IMR-90 (cell line): ENCODE measurements around the gene SMYD5. TPM values are rescaled to one million over a fixed set of nuclear protein-coding genes. Genes with fewer than 3 reads are reported as not detected.

Source experiments
- ATAC-seq: fragments of 200-7000 bp; cut with Tn5 transposase; 2 replicates; pipeline ENCODE4 v1.9.1; 2020; ENCODE audit warnings: low read depth, mild to moderate bottlenecking, moderate library complexity
- Bru-seq: library from RNA; stranded (reverse); fragments of 400-500 nt; gene quantifications from one replicate; lab custom pipeline; 2021; lab: Mats Ljungman, UMichigan
- BruChase-seq, 2 experiments: library from RNA; stranded (reverse); fragments of 400-500 nt; gene quantifications; one replicate each; lab custom pipeline; 2021; lab: Mats Ljungman, UMichigan
- BruUV-seq: library from RNA; stranded (reverse); fragments of 400-500 nt; replicated peaks from 2 replicates; lab custom pipeline; 2021; lab: Mats Ljungman, UMichigan
- CTCF ChIA-PET: fragments of 300-600 bp; formaldehyde crosslinking; extraction: SDS; loops from one replicate; lab custom pipeline; 2021; ENCODE audit warnings: antibody characterized with exemption; lab: Yijun Ruan, JAX
- POLR2A ChIA-PET: fragments of 300-600 bp; sonication (Branson Sonifier 250); formaldehyde crosslinking; loops from one replicate; lab custom pipeline; 2022; ENCODE audit warnings: antibody characterized with exemption; ENCODE audit not compliant: unreplicated experiment; lab: Charles Lee
- DNase-seq: peaks from one replicate; pipeline ENCODE4 v3.0.0; 2013
- H2AFZ ChIP-seq: replicated peaks from 2 replicates; pipeline ENCODE3; 2013; ENCODE audit warnings: low read length, mild to moderate bottlenecking; ENCODE audit not compliant: poor library complexity
- H2AK5ac ChIP-seq: 2 replicates; pipeline ENCODE4 v1.6.1; 2013; ENCODE audit warnings: low read depth, low read length, inconsistent platforms
- H2AK9ac ChIP-seq: replicated peaks from 2 replicates; pipeline ENCODE3; 2013; ENCODE audit warnings: mild to moderate bottlenecking, low read depth, low read length, moderate library complexity; ENCODE audit not compliant: poor library complexity
- H2BK120ac ChIP-seq: 2 replicates; pipeline ENCODE4 v1.6.1; 2013; ENCODE audit warnings: low read depth, low read length, inconsistent platforms
- H2BK15ac ChIP-seq: 3 replicates; pipeline ENCODE4 v1.6.1; 2013; ENCODE audit warnings: low read depth, low read length, inconsistent platforms
- H2BK20ac ChIP-seq: 2 replicates; pipeline ENCODE4 v1.6.1; 2013; ENCODE audit warnings: low read depth, mild to moderate bottlenecking, inconsistent platforms, low read length, moderate library complexity
- H2BK5ac ChIP-seq: 2 replicates; pipeline ENCODE4 v1.6.1; 2013; ENCODE audit warnings: mild to moderate bottlenecking, low read depth, low read length, inconsistent platforms; ENCODE audit not compliant: poor library complexity, severe bottlenecking
- H3K14ac ChIP-seq: replicated peaks from 2 replicates; pipeline ENCODE4 v1.6.1; 2013; ENCODE audit warnings: low read depth, low read length, inconsistent platforms
- H3K18ac ChIP-seq: 2 replicates; pipeline ENCODE4 v1.6.1; 2013; ENCODE audit warnings: low read depth, low read length, control low read depth
- H3K23ac ChIP-seq: 2 replicates; pipeline ENCODE4 v1.6.1; 2013; ENCODE audit warnings: low read depth, low read length, inconsistent platforms
- H3K27ac ChIP-seq: 2 replicates; pipeline ENCODE4 v1.5.1; 2013; ENCODE audit warnings: mild to moderate bottlenecking, control low read depth, low read length; ENCODE audit not compliant: insufficient read depth
- H3K27me3 ChIP-seq: 2 replicates; pipeline ENCODE4 v1.6.1; 2013; ENCODE audit warnings: low read length; ENCODE audit not compliant: control insufficient read depth, insufficient read depth
- H3K36me3 ChIP-seq: 2 replicates; pipeline ENCODE4 v1.6.1; 2013; ENCODE audit warnings: low read length, mixed read lengths; ENCODE audit not compliant: control insufficient read depth, insufficient read depth
- H3K4ac ChIP-seq: 2 replicates; pipeline ENCODE4 v1.6.1; 2013; ENCODE audit warnings: low read depth, low read length, inconsistent platforms
- H3K4me1 ChIP-seq: 2 replicates; pipeline ENCODE4 v1.6.1; 2013; ENCODE audit warnings: low read length, mixed read lengths; ENCODE audit not compliant: control insufficient read depth, insufficient read depth
- H3K4me2 ChIP-seq: 2 replicates; pipeline ENCODE4 v1.6.1; 2013; ENCODE audit warnings: low read depth, mild to moderate bottlenecking, control low read depth, low read length, moderate library complexity
- H3K4me3 ChIP-seq: 2 replicates; pipeline ENCODE4 v1.5.1; 2013; ENCODE audit warnings: low read depth, mild to moderate bottlenecking, control low read depth, low read length, moderate library complexity; ENCODE audit not compliant: insufficient read depth
- H3K56ac ChIP-seq: 2 replicates; pipeline ENCODE4 v1.6.1; 2013; ENCODE audit warnings: low read length, inconsistent platforms; ENCODE audit not compliant: insufficient read depth; ENCODE audit errors: extremely low read depth
- H3K79me1 ChIP-seq, 2 experiments: 2 replicates each; pipeline ENCODE4 v1.6.1; 2013; ENCODE audit warnings: low read length in 2 of 2, inconsistent platforms in 1 of 2, low read depth in 1 of 2
- H3K9ac ChIP-seq: 2 replicates; pipeline ENCODE4 v1.6.1; 2013; ENCODE audit warnings: low read depth, low read length, control low read depth
- H3K9me1 ChIP-seq: 2 replicates; pipeline ENCODE4 v1.6.1; 2013; ENCODE audit warnings: low read length, inconsistent platforms; ENCODE audit not compliant: insufficient read depth
- H3K9me3 ChIP-seq: 2 replicates; pipeline ENCODE4 v1.6.1; 2013; ENCODE audit warnings: low read length; ENCODE audit not compliant: control insufficient read depth, insufficient read depth
- H4K20me1 ChIP-seq: 2 replicates; pipeline ENCODE4 v1.6.1; 2013; ENCODE audit warnings: low read length, inconsistent platforms; ENCODE audit not compliant: insufficient read depth
- H4K5ac ChIP-seq: 2 replicates; pipeline ENCODE4 v1.6.1; 2013; ENCODE audit warnings: mild to moderate bottlenecking, low read depth, low read length, control low read depth
- H4K8ac ChIP-seq, 2 experiments: 2 replicates each; pipeline ENCODE4 v1.6.1; 2013; ENCODE audit warnings: low read depth in 2 of 2, low read length in 2 of 2, control low read depth in 1 of 2, inconsistent platforms in 1 of 2
- H4K91ac ChIP-seq: 2 replicates; pipeline ENCODE4 v1.6.1; 2013; ENCODE audit warnings: low read depth, low read length, inconsistent platforms; ENCODE audit not compliant: insufficient read depth
- BHLHE40 ChIP-seq: fragments of 150-350 bp; IDR thresholded peaks from 2 replicates; pipeline ENCODE4 v1.6.1; 2016; ENCODE audit warnings: mild to moderate bottlenecking, low read depth, low read length
- FOS ChIP-seq: fragments of 150-350 bp; IDR thresholded peaks from 2 replicates; pipeline ENCODE4 v1.6.1; 2016; ENCODE audit warnings: low read depth, low read length
- MAZ ChIP-seq: IDR thresholded peaks from 2 replicates; pipeline ENCODE4 v1.6.1; 2012; ENCODE audit warnings: low read depth, mild to moderate bottlenecking, low read length, improper control_type of control experiment, moderate library complexity, borderline replicate concordance
- NFE2L2 ChIP-seq: fragments of 150-350 bp; IDR thresholded peaks from 2 replicates; pipeline ENCODE4 v1.6.1; 2016; ENCODE audit warnings: low read depth, mild to moderate bottlenecking, low read length
- POLR2A ChIP-seq: IDR thresholded peaks from 2 replicates; pipeline ENCODE4 v1.6.1; 2012; ENCODE audit warnings: mild to moderate bottlenecking, low read depth, low read length
- RAD21 ChIP-seq: IDR thresholded peaks from 2 replicates; pipeline ENCODE4 v1.6.1; 2012; ENCODE audit warnings: low read length, improper control_type of control experiment
- RCOR1 ChIP-seq: IDR thresholded peaks from 2 replicates; pipeline ENCODE4 v1.6.1; 2012; ENCODE audit warnings: mild to moderate bottlenecking, low read length, improper control_type of control experiment; ENCODE audit not compliant: insufficient replicate concordance
- WGBS, 2 experiments: methylation state at CpG; one replicate each; pipeline versions ENCODE4 v1.1.5 to v1.1.7; 2013; ENCODE audit warnings: missing lambda C conversion rate in 2 of 2; ENCODE audit not compliant: insufficient read length in 1 of 2; ENCODE audit errors: extremely low coverage in 2 of 2; 5-methylcytosine and 5-hydroxymethylcytosine counted together
- dilution Hi-C: fragments of 300-500 bp; cut with HindIII; formaldehyde crosslinking; loops from one replicate; pipeline ENCODE4 v1.14.3; 2018; ENCODE audit warnings: low sequenced_read_pairs; ENCODE audit not compliant: unreplicated experiment
- in situ Hi-C: fragments of 300-500 bp; cut with MboI; formaldehyde crosslinking; loops from 3 replicates; pipeline ENCODE4 v1.14.3; 2019; ENCODE audit warnings: low sequenced_read_pairs, inconsistent platforms, mixed read lengths
- intact Hi-C: fragments of 100-400 bp; cut with micrococcal nuclease; formaldehyde crosslinking; loops from 2 replicates; pipeline ENCODE4 v1.10.0; 2022
- long read RNA-seq: library from polyadenylated mRNA; unstranded; transcript quantifications from one replicate; pipeline ENCODE4 v2.0.0, GENCODE V29; 2021; ENCODE audit not compliant: unreplicated experiment
- polyA plus RNA-seq, 3 experiments: library from polyadenylated mRNA; depleted of rRNA; stranded (reverse); fragments of >200 nt; gene quantifications; 2 replicates each; pipeline ENCODE4 v1.2.3, GENCODE V29; 2012; ENCODE audit warnings: low replicate concordance in 1 of 3
- total RNA-seq: library from RNA; depleted of rRNA; stranded (reverse); fragments of >200 nt; gene quantifications from 2 replicates; pipeline ENCODE4 v1.2.3, GENCODE V29; 2012; rRNA removed
- TF ChIP-seq, protein P1 (sequence below): fragments of 150-350 bp; IDR thresholded peaks from 2 replicates; pipeline ENCODE4 v1.6.1; 2016; ENCODE audit warnings: low read depth, mild to moderate bottlenecking, low read length, moderate library complexity, borderline replicate concordance
- TF ChIP-seq, protein P2 (sequence below): conservative IDR thresholded peaks from 2 replicates; pipeline ENCODE4 v1.5.1; 2012; ENCODE audit warnings: mild to moderate bottlenecking, low read depth, low read length, improper control_type of control experiment
- TF ChIP-seq, protein P3 (sequence below): fragments of 150-350 bp; IDR thresholded peaks from 2 replicates; pipeline ENCODE4 v1.6.1; 2017; ENCODE audit warnings: mild to moderate bottlenecking, antibody characterized with exemption, low read length, low read depth

SMYD5 gene
- total RNA-seq (18.9 and 19.7 TPM in 2 replicates), polyA plus RNA-seq (2012; rRNA removed) (16.9 and 17.8 TPM in 2 replicates), Bru-seq, nascent RNA (percentile 61 among the genes with signal in this experiment), BruChase-seq, experiment 1, labeled RNA remaining after a 6-hour chase (percentile 60 among the genes with signal in this experiment), BruChase-seq, experiment 2, labeled RNA remaining after a 2-hour chase (percentile 62 among the genes with signal in this experiment)
- 10.8 and 12.0 TPM in 2 replicates for polyA plus RNA-seq (2012; cell fraction: cytosol; rRNA removed)
- polyA plus RNA-seq (2012; cell fraction: nucleus; rRNA removed; ENCODE audit: low replicate concordance): 36.5 and 44.1 TPM in 2 replicates
- long read RNA-seq, transcript SMYD5-202 (13 exons, 2,593 nt): major isoform, 10 of 24 reads
- long read RNA-seq, partial matches to known transcripts: 4 of 24 reads
- long read RNA-seq, other reads (novel, unspliced or antisense): 10 of 24 reads

DNA sequence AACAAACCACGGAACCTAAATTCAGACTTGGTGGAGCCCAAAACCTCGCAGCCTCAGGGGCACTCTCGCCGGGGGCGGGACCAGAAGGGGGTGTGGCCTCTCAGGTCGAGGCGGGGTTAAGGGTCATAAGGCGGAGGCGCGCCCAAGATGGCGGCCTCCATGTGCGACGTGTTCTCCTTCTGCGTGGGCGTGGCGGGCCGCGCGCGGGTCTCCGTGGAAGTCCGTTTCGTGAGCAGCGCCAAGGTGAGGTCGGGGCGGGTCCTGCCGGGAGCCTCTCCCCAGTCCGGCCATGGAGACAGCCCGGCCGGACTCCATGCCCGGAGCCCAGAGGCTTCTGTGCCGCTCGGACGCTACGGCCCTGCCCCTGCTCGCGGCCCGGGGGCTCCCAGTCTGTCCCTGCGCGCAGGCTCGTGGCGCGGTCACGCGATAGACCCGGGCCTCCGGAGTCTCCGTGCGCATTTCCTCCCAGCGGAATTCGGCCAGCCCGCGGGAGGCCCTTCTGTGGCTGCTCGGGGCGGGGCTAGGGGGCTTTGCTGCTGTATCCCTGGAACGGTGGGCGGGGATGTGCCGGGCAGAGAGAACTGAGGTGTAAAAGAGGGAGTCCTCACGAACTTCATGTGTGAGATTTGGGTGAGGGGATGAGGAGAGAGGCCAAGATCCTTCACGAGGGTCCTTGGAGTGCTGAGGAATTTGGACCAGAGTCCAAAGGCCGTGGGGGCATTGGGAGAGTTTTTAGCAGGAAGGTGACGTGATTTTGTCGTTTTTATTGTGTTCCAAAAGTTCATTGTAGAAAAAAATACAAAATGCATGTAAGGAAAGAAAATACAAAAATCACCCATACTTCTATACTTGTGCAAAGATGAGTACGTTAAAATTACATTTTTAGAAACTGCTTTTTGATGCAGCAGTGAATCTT, at the start of gene SMYD5:
TSS of gene SMYD5 (plus strand) at position 126 of the 916 bp plus-strand sequence. CDS start at position 148, 22 bp downstream.
- H3K9me3 ChIP-seq: no peaks in the 10 kb centered on the region
- H3K4ac ChIP-seq: peak within 1 kb of the TSS; percentile 84
- ChIA-PET CTCF (interaction anchor here (1.1 kb wide), 1 partner anchor 26 kb away, joined by 5 read pairs; no protein-coding TSS in a partner anchor), POLR2A (no interaction called here)
- H3K18ac ChIP-seq: peak within 1 kb of the TSS; percentile 79
- peaks cover 24 to 44% of the 10 kb centered on the region in 2 experiments; a peak in 3 of 4 replicates for H3K79me1 ChIP-seq
- no peaks in the 10 kb centered on the region; the same call in 1 of the 2 replicates for H4K20me1 ChIP-seq
- H4K8ac ChIP-seq: peak within 1 kb of the TSS; percentile 35 to 96
- H3K36me3 ChIP-seq: no peaks in the 10 kb centered on the region
- H3K23ac ChIP-seq: peak within 1 kb of the TSS; percentile 95
- H2AK9ac ChIP-seq: peak within 1 kb of the TSS; percentile 75
- no peak within 1 kb of the TSS for H2BK20ac ChIP-seq
- in situ Hi-C loops (no loop called here), dilution Hi-C loops (no loop called here), intact Hi-C loops (loop anchor here (1.0 kb wide), 1 partner anchor 37 kb away; no protein-coding TSS in a partner anchor)
- peak within 1 kb of the TSS; percentile 29; the same call in 1 of the 2 replicates for H2AK5ac ChIP-seq
- BruUV-seq: no TSS peak
- peaks cover 8% of the 10 kb centered on the region for H3K4me1 ChIP-seq
- H4K5ac ChIP-seq: peak within 1 kb of the TSS; percentile 94
- peak within 1 kb of the TSS; percentile 44; the same call in 1 of the 2 replicates for H3K56ac ChIP-seq
- peak within 1 kb of the TSS; percentile 78 for H3K4me3 ChIP-seq
- H3K4me2 ChIP-seq: peak within 1 kb of the TSS; percentile 94
- H3K27ac ChIP-seq: peak within 1 kb of the TSS; percentile 70
- peaks cover 2% of the 10 kb centered on the region; the same call in 1 of the 2 replicates for H3K27me3 ChIP-seq
- peak within 1 kb of the TSS; percentile 94 for H2AFZ ChIP-seq
- peak; percentile 72 for DNase-seq
- H3K9ac ChIP-seq: peak within 1 kb of the TSS; percentile 85
- H2BK5ac ChIP-seq: peak within 1 kb of the TSS; percentile 60
- peaks cover 15% of the 10 kb centered on the region for H3K9me1 ChIP-seq
- H2BK120ac ChIP-seq: peak within 1 kb of the TSS; percentile 63
- H2BK15ac ChIP-seq: peak within 1 kb of the TSS; percentile 4; the same call in 1 of the 3 replicates
- ATAC-seq: peak; percentile 88
- H3K14ac ChIP-seq: peak within 1 kb of the TSS; percentile 90
- peak within 1 kb of the TSS; percentile 57 for H4K91ac ChIP-seq
- WGBS, 2 experiments: 0% methylated on average over 24 of the region's 64 CpGs; no CpG with 5 or more reads in 1 of the 2 experiments
- TF ChIP-seq BHLHE40 (peak; percentile 76; the same call in 1 of the 2 replicates), FOS (no peak), POLR2A (peak; percentile 88), RCOR1 (no peak), NFE2L2 (no peak), RAD21 (no peak), MAZ (peak; percentile 72; the same call in 1 of the 2 replicates)
- TF ChIP-seq, protein P1, sequence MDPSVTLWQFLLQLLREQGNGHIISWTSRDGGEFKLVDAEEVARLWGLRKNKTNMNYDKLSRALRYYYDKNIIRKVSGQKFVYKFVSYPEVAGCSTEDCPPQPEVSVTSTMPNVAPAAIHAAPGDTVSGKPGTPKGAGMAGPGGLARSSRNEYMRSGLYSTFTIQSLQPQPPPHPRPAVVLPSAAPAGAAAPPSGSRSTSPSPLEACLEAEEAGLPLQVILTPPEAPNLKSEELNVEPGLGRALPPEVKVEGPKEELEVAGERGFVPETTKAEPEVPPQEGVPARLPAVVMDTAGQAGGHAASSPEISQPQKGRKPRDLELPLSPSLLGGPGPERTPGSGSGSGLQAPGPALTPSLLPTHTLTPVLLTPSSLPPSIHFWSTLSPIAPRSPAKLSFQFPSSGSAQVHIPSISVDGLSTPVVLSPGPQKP: no peak
- TF ChIP-seq, protein P2, sequence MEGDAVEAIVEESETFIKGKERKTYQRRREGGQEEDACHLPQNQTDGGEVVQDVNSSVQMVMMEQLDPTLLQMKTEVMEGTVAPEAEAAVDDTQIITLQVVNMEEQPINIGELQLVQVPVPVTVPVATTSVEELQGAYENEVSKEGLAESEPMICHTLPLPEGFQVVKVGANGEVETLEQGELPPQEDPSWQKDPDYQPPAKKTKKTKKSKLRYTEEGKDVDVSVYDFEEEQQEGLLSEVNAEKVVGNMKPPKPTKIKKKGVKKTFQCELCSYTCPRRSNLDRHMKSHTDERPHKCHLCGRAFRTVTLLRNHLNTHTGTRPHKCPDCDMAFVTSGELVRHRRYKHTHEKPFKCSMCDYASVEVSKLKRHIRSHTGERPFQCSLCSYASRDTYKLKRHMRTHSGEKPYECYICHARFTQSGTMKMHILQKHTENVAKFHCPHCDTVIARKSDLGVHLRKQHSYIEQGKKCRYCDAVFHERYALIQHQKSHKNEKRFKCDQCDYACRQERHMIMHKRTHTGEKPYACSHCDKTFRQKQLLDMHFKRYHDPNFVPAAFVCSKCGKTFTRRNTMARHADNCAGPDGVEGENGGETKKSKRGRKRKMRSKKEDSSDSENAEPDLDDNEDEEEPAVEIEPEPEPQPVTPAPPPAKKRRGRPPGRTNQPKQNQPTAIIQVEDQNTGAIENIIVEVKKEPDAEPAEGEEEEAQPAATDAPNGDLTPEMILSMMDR: no peak
- TF ChIP-seq, protein P3, sequence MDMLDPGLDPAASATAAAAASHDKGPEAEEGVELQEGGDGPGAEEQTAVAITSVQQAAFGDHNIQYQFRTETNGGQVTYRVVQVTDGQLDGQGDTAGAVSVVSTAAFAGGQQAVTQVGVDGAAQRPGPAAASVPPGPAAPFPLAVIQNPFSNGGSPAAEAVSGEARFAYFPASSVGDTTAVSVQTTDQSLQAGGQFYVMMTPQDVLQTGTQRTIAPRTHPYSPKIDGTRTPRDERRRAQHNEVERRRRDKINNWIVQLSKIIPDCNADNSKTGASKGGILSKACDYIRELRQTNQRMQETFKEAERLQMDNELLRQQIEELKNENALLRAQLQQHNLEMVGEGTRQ: no peak
